ENCODE data around the gene FMNL1. TPM values are rescaled to one million over a fixed set of nuclear protein-coding genes. Genes with fewer than 3 reads are reported as not detected.

Gene FMNL1
- polyA plus RNA-seq, 3 donors = 23.8 to 826 (median 24.8) TPM

DNA sequence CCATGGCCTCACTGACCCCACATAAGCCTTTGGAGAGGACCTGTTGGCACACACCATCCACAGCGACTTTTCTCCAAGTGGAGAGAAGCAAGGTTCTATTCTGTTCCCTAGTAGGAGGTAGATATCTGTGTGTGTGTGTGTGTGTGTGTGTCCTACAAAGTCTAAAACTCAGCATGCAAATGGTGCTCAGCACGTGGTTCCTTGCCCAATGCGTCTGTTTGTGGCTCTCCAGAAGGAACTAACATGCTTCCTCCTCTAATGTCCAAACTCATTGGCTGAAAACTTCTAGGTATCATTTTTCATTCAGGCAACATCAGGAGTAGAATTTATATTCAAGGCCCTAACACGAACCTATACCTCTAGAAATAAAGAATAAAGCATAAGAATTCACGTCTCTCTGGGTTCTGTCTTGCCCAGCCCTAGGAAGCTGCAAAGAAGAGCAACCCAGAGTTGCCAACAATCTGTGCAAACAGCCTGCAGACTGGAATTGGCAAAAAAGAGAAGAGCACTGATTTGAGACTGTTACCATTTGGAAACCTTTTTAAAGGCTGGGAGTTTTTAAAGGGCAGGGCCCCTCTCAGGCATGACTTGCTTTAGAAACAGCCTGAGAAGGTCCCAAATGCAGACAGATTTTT lies 69.6 kb downstream of the FMNL1 start:
- peaks cover 38% of the 10 kb centered on the region for H3K79me2 ChIP-seq (ENCODE audit: insufficient read depth, low read length)
- H3K27ac ChIP-seq (ENCODE audit: low read depth in 1 of 2, low read length in 2 of 2) = peak overlapping the region; percentile 77
- TF ChIP-seq, protein P1, sequence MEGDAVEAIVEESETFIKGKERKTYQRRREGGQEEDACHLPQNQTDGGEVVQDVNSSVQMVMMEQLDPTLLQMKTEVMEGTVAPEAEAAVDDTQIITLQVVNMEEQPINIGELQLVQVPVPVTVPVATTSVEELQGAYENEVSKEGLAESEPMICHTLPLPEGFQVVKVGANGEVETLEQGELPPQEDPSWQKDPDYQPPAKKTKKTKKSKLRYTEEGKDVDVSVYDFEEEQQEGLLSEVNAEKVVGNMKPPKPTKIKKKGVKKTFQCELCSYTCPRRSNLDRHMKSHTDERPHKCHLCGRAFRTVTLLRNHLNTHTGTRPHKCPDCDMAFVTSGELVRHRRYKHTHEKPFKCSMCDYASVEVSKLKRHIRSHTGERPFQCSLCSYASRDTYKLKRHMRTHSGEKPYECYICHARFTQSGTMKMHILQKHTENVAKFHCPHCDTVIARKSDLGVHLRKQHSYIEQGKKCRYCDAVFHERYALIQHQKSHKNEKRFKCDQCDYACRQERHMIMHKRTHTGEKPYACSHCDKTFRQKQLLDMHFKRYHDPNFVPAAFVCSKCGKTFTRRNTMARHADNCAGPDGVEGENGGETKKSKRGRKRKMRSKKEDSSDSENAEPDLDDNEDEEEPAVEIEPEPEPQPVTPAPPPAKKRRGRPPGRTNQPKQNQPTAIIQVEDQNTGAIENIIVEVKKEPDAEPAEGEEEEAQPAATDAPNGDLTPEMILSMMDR (IDR thresholded peaks at IDR 0.05) = no peak
- H3K27ac Mint-ChIP-seq = peak overlapping the region; percentile 85 to 94 (median 89)
- WGBS (ENCODE audit: insufficient coverage) = 0% methylated on average over 1 of the region's 5 CpGs
- peaks cover 51 to 68% of the 10 kb centered on the region in 2 donors for H3K36me3 Mint-ChIP-seq
- intact Hi-C loops (cut with micrococcal nuclease) = loop anchor here in 1 of 2 donors (5.0 kb wide), 1 partner anchor 36 kb away; no protein-coding TSS in a partner anchor
- H3K4me3 Mint-ChIP-seq = peak overlapping the region in 1 of 2 donors; percentile 62
- DNase-seq = peak; percentile 74 to 84 (median 76)
- H3K9ac ChIP-seq (ENCODE audit: insufficient read depth, low read length, poor library complexity, severe bottlenecking) = peak overlapping the region; percentile 10
- H3K9me3 ChIP-seq (replicated peaks in 1 of 2; ENCODE audit: control insufficient read depth in 1 of 2, insufficient read depth in 1 of 2, low read length in 2 of 2) = no peaks in the 10 kb centered on the region
- peaks cover 0 to 2% (median 0%) of the 10 kb centered on the region in 7 donors for H3K9me3 Mint-ChIP-seq
- H3K4me1 ChIP-seq (ENCODE audit: control insufficient read depth in 1 of 2, insufficient read depth in 2 of 2, low read length in 2 of 2) = peaks cover 68 to 70% of the 10 kb centered on the region in 2 donors
- peaks cover 0 to 2% (median 2%) of the 10 kb centered on the region in 3 donors for H3K27me3 Mint-ChIP-seq (ENCODE audit: low read depth in 3 of 3)
- peaks cover 67% of the 10 kb centered on the region for H3K4me1 Mint-ChIP-seq
- H3K4me2 ChIP-seq (replicated peaks; ENCODE audit: extremely low read depth, low read length, poor library complexity, severe bottlenecking) = peak overlapping the region; percentile 65
- peaks cover 43% of the 10 kb centered on the region for H4K20me1 ChIP-seq (ENCODE audit: insufficient read depth, low read length)
- H2AFZ ChIP-seq (ENCODE audit: insufficient read depth, low read depth, low read length, poor library complexity, severe bottlenecking) = no peak overlapping the region
- H3K4me3 ChIP-seq (replicated peaks in 1 of 3; ENCODE audit: low read depth in 2 of 3, low read length in 3 of 3) = peak overlapping the region in 1 of 3 experiments; percentile 41
- peaks cover 39 to 42% of the 10 kb centered on the region in 2 donors for H3K36me3 ChIP-seq (replicated peaks in 1 of 2; ENCODE audit: control insufficient read depth in 1 of 2, insufficient read depth in 2 of 2, low read length in 2 of 2)
- H3K27me3 ChIP-seq (ENCODE audit: control insufficient read depth in 2 of 2, insufficient read depth in 2 of 2, low read length in 2 of 2) = no peaks in the 10 kb centered on the region

DNA sequence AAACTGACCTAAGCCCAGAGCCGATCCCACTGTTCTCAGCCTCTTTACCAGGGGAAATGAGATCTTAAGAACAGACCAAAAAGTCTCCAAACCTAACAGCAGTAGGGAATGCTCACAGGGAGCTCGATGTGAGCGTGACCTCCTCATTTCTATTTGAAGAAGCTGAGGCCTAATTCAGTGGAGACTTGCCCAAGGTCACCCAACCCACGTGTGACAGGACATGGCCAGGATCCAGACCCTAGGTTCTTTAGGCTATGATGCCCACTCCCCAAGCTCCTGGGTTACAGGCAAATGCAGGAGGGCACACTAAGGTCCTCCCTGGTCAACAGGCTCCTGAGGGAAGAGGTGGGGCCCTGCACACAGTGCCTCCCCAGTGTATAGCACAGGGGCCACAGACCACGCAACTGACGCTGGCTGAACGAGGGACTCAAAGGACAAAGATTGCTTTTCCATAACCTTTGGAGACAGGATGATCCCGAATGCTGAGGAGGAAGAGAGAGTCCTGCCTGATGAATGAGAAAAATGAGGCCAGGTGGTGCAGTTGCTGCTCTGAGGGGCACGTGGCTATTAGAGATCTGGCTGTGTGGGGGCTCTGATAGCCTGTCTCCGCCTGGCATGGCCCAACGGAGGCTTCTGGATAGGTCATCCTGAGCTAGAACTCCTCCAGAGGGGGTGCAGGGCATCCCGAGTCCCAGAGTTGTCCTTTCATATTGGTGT lies 71.2 kb downstream of the FMNL1 start:
- Histone ChIP-seq H3K9me3 (replicated peaks in 1 of 2; ENCODE audit: control insufficient read depth in 1 of 2, insufficient read depth in 1 of 2, low read length in 2 of 2) (no peaks in the 10 kb centered on the region), H3K4me1 (ENCODE audit: control insufficient read depth in 1 of 2, insufficient read depth in 2 of 2, low read length in 2 of 2) (peaks cover 82 to 84% of the 10 kb centered on the region in 2 donors), H3K27ac (ENCODE audit: low read depth in 1 of 2, low read length in 2 of 2) (peak overlapping the region; percentile 77), H3K79me2 (ENCODE audit: insufficient read depth, low read length) (peaks cover 52% of the 10 kb centered on the region), H3K9ac (ENCODE audit: insufficient read depth, low read length, poor library complexity, severe bottlenecking) (peak overlapping the region; percentile 23), H3K4me2 (replicated peaks; ENCODE audit: extremely low read depth, low read length, poor library complexity, severe bottlenecking) (peak overlapping the region; percentile 65), H3K36me3 (replicated peaks in 1 of 2; ENCODE audit: control insufficient read depth in 1 of 2, insufficient read depth in 2 of 2, low read length in 2 of 2) (peaks cover 23 to 26% of the 10 kb centered on the region in 2 donors), H4K20me1 (ENCODE audit: insufficient read depth, low read length) (peaks cover 35% of the 10 kb centered on the region), H3K27me3 (ENCODE audit: control insufficient read depth in 2 of 2, insufficient read depth in 2 of 2, low read length in 2 of 2) (no peaks in the 10 kb centered on the region), H2AFZ (ENCODE audit: insufficient read depth, low read depth, low read length, poor library complexity, severe bottlenecking) (no peak overlapping the region), H3K4me3 (replicated peaks in 1 of 3; ENCODE audit: low read depth in 2 of 3, low read length in 3 of 3) (peak overlapping the region in 1 of 3 experiments; percentile 44)
- Mint-ChIP-seq H3K4me3 (peak overlapping the region; percentile 34 to 57), H3K9me3 (peaks cover 0 to 2% (median 0%) of the 10 kb centered on the region in 7 donors), H3K27ac (peak overlapping the region; percentile 85 to 94 (median 90)), H3K36me3 (peaks cover 41 to 55% of the 10 kb centered on the region in 2 donors), H3K4me1 (peaks cover 80% of the 10 kb centered on the region), H3K27me3 (ENCODE audit: low read depth in 3 of 3) (peaks cover 0 to 2% (median 0%) of the 10 kb centered on the region in 3 donors)
- DNase-seq = no peak
- TF ChIP-seq, protein P1 (IDR thresholded peaks at IDR 0.05) = no peak
- intact Hi-C loops (cut with micrococcal nuclease) = loop anchor here in 1 of 2 donors (1.0 to 5.0 kb wide), 4 partner anchors 14 to 66 kb away; no protein-coding TSS in a partner anchor
- WGBS (ENCODE audit: insufficient coverage) = 92% methylated on average over 10 of the region's 12 CpGs

Data from CD14-positive monocyte (primary cell).